Loucy (cell line): Measurements from ENCODE around the gene MRPS18B.

ENCODE experiments used
- H2AFZ ChIP-seq: fragments of 200-600 bp; sonication (generic); 2 replicates; pipeline ENCODE4 v1.6.0; 2016; ENCODE audit warnings: antibody characterized with exemption, mild to moderate bottlenecking, low read length, moderate library complexity
- H3F3A ChIP-seq: fragments of 200-600 bp; 2 replicates; pipeline ENCODE4 v1.6.0; 2016; ENCODE audit warnings: antibody characterized with exemption, low read depth, mild to moderate bottlenecking
- H3K27me3 ChIP-seq: fragments of 200-600 bp; sonication (generic); 2 replicates; pipeline ENCODE4 v1.6.1; 2014; ENCODE audit warnings: low read length, mild to moderate bottlenecking; ENCODE audit not compliant: insufficient read depth, poor library complexity, severe bottlenecking
- H3K36me3 ChIP-seq: fragments of 200-600 bp; sonication (generic); 2 replicates; pipeline ENCODE4 v1.6.1; 2016; ENCODE audit warnings: low read length; ENCODE audit not compliant: insufficient read depth
- H3K4me1 ChIP-seq: fragments of 200-600 bp; sonication (generic); 2 replicates; pipeline ENCODE4 v1.5.1; 2014; ENCODE audit warnings: low read length, mild to moderate bottlenecking; ENCODE audit not compliant: insufficient read depth, poor library complexity, severe bottlenecking
- H3K4me2 ChIP-seq: fragments of 200-600 bp; sonication (generic); 2 replicates; pipeline ENCODE4 v1.6.0; 2014; ENCODE audit warnings: antibody characterized with exemption, low read length, low read depth, mild to moderate bottlenecking; ENCODE audit not compliant: poor library complexity, severe bottlenecking
- H3K4me3 ChIP-seq: fragments of 200-600 bp; sonication (generic); 2 replicates; pipeline ENCODE4 v1.5.1; 2014; ENCODE audit warnings: low read length, mild to moderate bottlenecking, mixed read lengths; ENCODE audit not compliant: poor library complexity, severe bottlenecking
- H3K79me2 ChIP-seq: fragments of 200-600 bp; sonication (generic); 2 replicates; pipeline ENCODE4 v1.6.1; 2014; ENCODE audit warnings: low read length; ENCODE audit not compliant: insufficient read depth
- H3K9ac ChIP-seq: fragments of 200-600 bp; sonication (generic); 2 replicates; pipeline ENCODE4 v1.6.0; 2014; ENCODE audit warnings: mild to moderate bottlenecking, low read depth, low read length, moderate library complexity; ENCODE audit not compliant: poor library complexity, severe bottlenecking
- H3K9me2 ChIP-seq: fragments of 200-600 bp; sonication (generic); replicated peaks from 2 replicates; pipeline ENCODE4 v1.6.1; 2016; ENCODE audit warnings: low read depth, low read length, mixed read lengths
- H3K9me3 ChIP-seq: fragments of 200-600 bp; sonication (generic); 2 replicates; pipeline ENCODE4 v1.6.1; 2014; ENCODE audit warnings: mild to moderate bottlenecking, antibody characterized with exemption, low read length, low read depth; ENCODE audit not compliant: insufficient read depth
- H4K20me1 ChIP-seq: fragments of 200-600 bp; sonication (generic); 2 replicates; pipeline ENCODE4 v1.6.0; 2014; ENCODE audit warnings: antibody characterized with exemption, low read length, mild to moderate bottlenecking; ENCODE audit not compliant: insufficient read depth, poor library complexity, severe bottlenecking
- EZH2phosphoT487 ChIP-seq: fragments of 200-600 bp; IDR thresholded peaks from 2 replicates; pipeline ENCODE4 v1.6.1; 2018; ENCODE audit warnings: antibody characterized with exemption, mild to moderate bottlenecking, moderate library complexity, borderline replicate concordance
- TF ChIP-seq, protein P1 (sequence below): fragments of 200-600 bp; sonication (generic); conservative IDR thresholded peaks from 2 replicates; pipeline ENCODE4 v1.5.1; 2014; ENCODE audit warnings: mild to moderate bottlenecking, antibody characterized with exemption, low read length

Gene MRPS18B

DNA sequence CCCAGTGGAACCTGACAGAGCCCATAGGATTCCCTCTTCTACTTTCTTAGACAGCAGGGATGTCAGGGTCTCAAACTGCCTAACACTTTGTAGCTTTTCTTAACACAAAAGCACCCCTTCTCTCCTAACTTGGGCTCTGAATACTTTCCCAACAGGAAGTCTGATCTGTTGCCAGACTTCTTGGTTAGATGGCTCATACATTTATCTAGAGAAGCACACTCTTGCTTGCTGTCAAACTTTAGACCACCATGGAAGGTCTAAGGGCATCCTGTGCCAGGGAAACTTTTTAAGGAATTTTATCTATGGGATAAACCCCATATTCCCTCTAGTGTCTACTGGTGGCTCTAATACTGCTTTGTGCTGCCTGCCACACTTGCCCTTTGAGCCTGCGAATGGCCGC, 26.0 kb downstream of the MRPS18B start:
- Histone ChIP-seq H3F3A (peaks cover 4% of the 10 kb centered on the region; the same call in 1 of the 2 replicates), H3K27me3 (no peaks in the 10 kb centered on the region), H3K4me2 (no peak overlapping the region), H3K4me3 (no peak overlapping the region), H4K20me1 (peaks cover 12% of the 10 kb centered on the region), H3K79me2 (peaks cover 28% of the 10 kb centered on the region), H3K4me1 (peaks cover 32% of the 10 kb centered on the region), H3K9me2 (no peaks in the 10 kb centered on the region), H2AFZ (no peak overlapping the region), H3K9me3 (no peaks in the 10 kb centered on the region), H3K9ac (no peak overlapping the region), H3K36me3 (peaks cover 13% of the 10 kb centered on the region; the same call in 1 of the 2 replicates)
- TF ChIP-seq, protein P1, sequence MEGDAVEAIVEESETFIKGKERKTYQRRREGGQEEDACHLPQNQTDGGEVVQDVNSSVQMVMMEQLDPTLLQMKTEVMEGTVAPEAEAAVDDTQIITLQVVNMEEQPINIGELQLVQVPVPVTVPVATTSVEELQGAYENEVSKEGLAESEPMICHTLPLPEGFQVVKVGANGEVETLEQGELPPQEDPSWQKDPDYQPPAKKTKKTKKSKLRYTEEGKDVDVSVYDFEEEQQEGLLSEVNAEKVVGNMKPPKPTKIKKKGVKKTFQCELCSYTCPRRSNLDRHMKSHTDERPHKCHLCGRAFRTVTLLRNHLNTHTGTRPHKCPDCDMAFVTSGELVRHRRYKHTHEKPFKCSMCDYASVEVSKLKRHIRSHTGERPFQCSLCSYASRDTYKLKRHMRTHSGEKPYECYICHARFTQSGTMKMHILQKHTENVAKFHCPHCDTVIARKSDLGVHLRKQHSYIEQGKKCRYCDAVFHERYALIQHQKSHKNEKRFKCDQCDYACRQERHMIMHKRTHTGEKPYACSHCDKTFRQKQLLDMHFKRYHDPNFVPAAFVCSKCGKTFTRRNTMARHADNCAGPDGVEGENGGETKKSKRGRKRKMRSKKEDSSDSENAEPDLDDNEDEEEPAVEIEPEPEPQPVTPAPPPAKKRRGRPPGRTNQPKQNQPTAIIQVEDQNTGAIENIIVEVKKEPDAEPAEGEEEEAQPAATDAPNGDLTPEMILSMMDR: no peak
- TF ChIP-seq EZH2phosphoT487: no peak

DNA sequence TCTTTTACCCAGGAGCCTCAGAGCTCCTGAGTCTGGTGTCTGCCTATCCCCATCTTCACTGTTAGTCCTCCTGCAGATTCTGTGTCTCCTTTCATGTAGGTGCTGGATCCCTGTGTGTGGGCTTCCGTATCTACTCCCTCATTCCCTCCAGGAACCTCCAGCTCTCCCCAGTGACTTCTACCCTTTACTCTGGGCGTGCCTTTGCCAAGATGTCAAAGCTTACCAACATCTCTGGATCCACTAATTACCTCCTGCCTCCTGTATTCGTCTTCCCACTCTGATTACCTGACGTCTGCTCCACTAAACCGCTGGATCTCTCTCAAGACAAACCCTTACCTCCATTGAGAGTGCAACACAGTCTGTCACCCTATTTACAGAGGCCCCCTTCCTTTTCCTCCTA, 27.1 kb downstream of the MRPS18B start:
- peaks cover 12% of the 10 kb centered on the region for H4K20me1 ChIP-seq
- no peak overlapping the region for H3K4me3 ChIP-seq
- H3F3A ChIP-seq: peaks cover 4% of the 10 kb centered on the region; the same call in 1 of the 2 replicates
- no peaks in the 10 kb centered on the region for H3K9me3 ChIP-seq
- no peaks in the 10 kb centered on the region for H3K27me3 ChIP-seq
- peaks cover 32% of the 10 kb centered on the region for H3K4me1 ChIP-seq
- no peak overlapping the region for H3K9ac ChIP-seq
- H2AFZ ChIP-seq: no peak overlapping the region
- H3K36me3 ChIP-seq: peaks cover 13% of the 10 kb centered on the region; the same call in 1 of the 2 replicates
- H3K4me2 ChIP-seq: no peak overlapping the region
- no peaks in the 10 kb centered on the region for H3K9me2 ChIP-seq
- peaks cover 39% of the 10 kb centered on the region for H3K79me2 ChIP-seq
- TF ChIP-seq, protein P1: no peak
- no peak for TF ChIP-seq EZH2phosphoT487

DNA sequence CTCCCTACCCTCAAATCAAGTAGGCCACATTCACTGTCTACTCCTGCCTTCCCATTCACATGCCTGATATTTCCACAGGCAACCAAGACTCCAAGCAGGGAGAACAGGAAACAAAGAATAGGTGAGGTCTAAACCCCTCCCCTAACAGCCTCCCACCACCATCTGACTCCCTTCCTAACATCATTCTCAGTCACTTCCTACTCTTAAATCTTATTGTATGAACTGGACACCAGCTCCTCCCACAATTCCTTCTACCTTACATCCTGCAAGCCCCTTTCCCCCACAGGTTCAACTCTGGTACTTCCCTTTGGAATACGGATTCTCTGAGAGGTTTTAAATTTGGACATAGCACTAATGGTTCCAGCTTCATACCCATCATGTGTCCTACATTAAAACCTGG, 28.3 kb downstream of the MRPS18B start:
- Histone ChIP-seq H3K4me3 (peak overlapping the region; percentile 88), H3K4me1 (peaks cover 20% of the 10 kb centered on the region)
- TF ChIP-seq, protein P1: no peak
- TF ChIP-seq EZH2phosphoT487: no peak

More for the DNA sequence above, 28.3 kb downstream of the MRPS18B start:
- no peaks in the 10 kb centered on the region for H3K9me2 ChIP-seq
- peak overlapping the region; percentile 90 for H3K4me2 ChIP-seq
- peaks cover 8% of the 10 kb centered on the region; the same call in 1 of the 2 replicates for H3K36me3 ChIP-seq
- no peaks in the 10 kb centered on the region for H3K9me3 ChIP-seq
- no peak overlapping the region for H2AFZ ChIP-seq
- peak overlapping the region; percentile 66 for H3K9ac ChIP-seq
- H3K79me2 ChIP-seq: peaks cover 41% of the 10 kb centered on the region
- no peaks in the 10 kb centered on the region for H3K27me3 ChIP-seq
- no peaks in the 10 kb centered on the region; the same call in 1 of the 2 replicates for H3F3A ChIP-seq
- peaks cover 12% of the 10 kb centered on the region for H4K20me1 ChIP-seq
